GM12892 (cell line): ENCODE measurements around the gene TXNL4B.
"Not testable (repeated sequence)": the region's sequence is repeated elsewhere in the genome, so short reads cannot be mapped to it uniquely, and the experiment has no call there.

Source experiments
- DNase-seq: peaks from one replicate; pipeline ENCODE4 v3.0.0; 2011; ENCODE audit not compliant: insufficient read length
- FAIRE-seq: peaks from 2 replicates; lab custom pipeline; 2011; peaks lifted over from hg19 to GRCh38; lab: Jason Lieb, UNC
- POLR2A ChIP-seq: IDR thresholded peaks from 2 replicates; pipeline ENCODE4 v1.6.1; 2011; ENCODE audit warnings: low read depth, low read length, control low read depth
- POLR2AphosphoS5 ChIP-seq: IDR thresholded peaks from 2 replicates; pipeline ENCODE4 v1.6.1; 2011; ENCODE audit warnings: low read depth, low read length, control low read depth
- TAF1 ChIP-seq: IDR thresholded peaks from 2 replicates; pipeline ENCODE4 v1.6.1; 2011; ENCODE audit warnings: low read depth, mild to moderate bottlenecking, control low read depth, low read length, borderline replicate concordance

TXNL4B gene

GRCh38 chr16:72064361-72064894 is 29.0 kb downstream of the TXNL4B start:
- DNase-seq (no peak), FAIRE-seq (no peak)
- no peak for TF ChIP-seq POLR2AphosphoS5
- TF ChIP-seq TAF1: no peak
- TF ChIP-seq POLR2A: no peak

GRCh38 chr16:72061564-72061963 is 31.9 kb downstream of the TXNL4B start:
- FAIRE-seq (no peak), DNase-seq (no peak)
- no peak for TF ChIP-seq POLR2AphosphoS5

GRCh38 chr16:72060405-72060804 is 33.0 kb downstream of the TXNL4B start:
- TF ChIP-seq POLR2AphosphoS5 (no peak), TAF1 (no peak), POLR2A (no peak)
- FAIRE-seq: no peak
- no peak for DNase-seq

GRCh38 chr16:72059060-72059459 is 34.4 kb downstream of the TXNL4B start:
- DNase-seq, FAIRE-seq: not testable (repeated sequence)

GRCh38 chr16:72057313-72057712 is 36.1 kb downstream of the TXNL4B start:
- not testable (repeated sequence) for DNase-seq, FAIRE-seq

- TF ChIP-seq TAF1 (no peak), POLR2A (no peak), POLR2AphosphoS5 (no peak)
- DNase-seq: no peak
- FAIRE-seq: no peak
Observed at GRCh38 chr16:72055911-72056310, 37.5 kb downstream of the TXNL4B start.

GRCh38 chr16:72054254-72054847 is 39.1 kb downstream of the TXNL4B start, which contains the start of gene HP:
TSS of gene HP (plus strand) at chr16:72054505. CDS start at chr16:72054653, 148 bp downstream.
- not testable (repeated sequence) for DNase-seq, FAIRE-seq

- DNase-seq: no peak
- no peak for FAIRE-seq
- no peak for TF ChIP-seq POLR2AphosphoS5
- TF ChIP-seq TAF1: no peak
- no peak for TF ChIP-seq POLR2A
Observed at GRCh38 chr16:72051818-72052217, 41.6 kb downstream of the TXNL4B start.

- DNase-seq (no peak), FAIRE-seq (no peak)
- TF ChIP-seq TAF1 (no peak), POLR2AphosphoS5 (no peak), POLR2A (no peak)
Observed at GRCh38 chr16:72050769-72051464, 42.5 kb downstream of the TXNL4B start.

- no peak for FAIRE-seq
- no peak for DNase-seq
- no peak for TF ChIP-seq POLR2A
- no peak for TF ChIP-seq TAF1
- no peak for TF ChIP-seq POLR2AphosphoS5
Observed at GRCh38 chr16:72049110-72049509, 44.3 kb downstream of the TXNL4B start.

GRCh38 chr16:72044825-72045359 is 48.5 kb downstream of the TXNL4B start:
- FAIRE-seq (no peak), DNase-seq (no peak)
- TF ChIP-seq TAF1: no peak
- TF ChIP-seq POLR2AphosphoS5: no peak
- TF ChIP-seq POLR2A: no peak

GRCh38 chr16:72044296-72044695 is 49.1 kb downstream of the TXNL4B start:
- no peak for DNase-seq
- no peak for FAIRE-seq
- no peak for TF ChIP-seq POLR2AphosphoS5
- TF ChIP-seq POLR2A: no peak
- no peak for TF ChIP-seq TAF1

GRCh38 chr16:72043539-72043938 is 49.9 kb downstream of the TXNL4B start:
- no peak for FAIRE-seq

More at GRCh38 chr16:72043539-72043938, 49.9 kb downstream of the TXNL4B start:
- no peak for DNase-seq
- TF ChIP-seq POLR2AphosphoS5: no peak
- no peak for TF ChIP-seq TAF1
- TF ChIP-seq POLR2A: no peak
